Activated CD4-positive, alpha-beta T cell treated with anti-CD3 and anti-CD28 coated beads, Interleukin-2, amount 10 ng/mL, durations not matched to agents 7 days and 5 days (primary cell): ENCODE measurements around the gene EML3. TPM values are rescaled to one million over a fixed set of nuclear protein-coding genes. Genes with fewer than 3 reads are reported as not detected.

ENCODE experiments used
- CTCF ChIA-PET: fragments of 350-600 bp; sonication (Branson Sonifier 250); formaldehyde crosslinking; loops from one replicate; lab custom pipeline; 2021; ENCODE audit warnings: antibody characterized with exemption; lab: Charles Lee
- POLR2A ChIA-PET: fragments of 350-600 bp; sonication (Branson Sonifier 250); formaldehyde crosslinking; loops from one replicate; lab custom pipeline; 2021; ENCODE audit warnings: antibody characterized with exemption; lab: Charles Lee
- DNase-seq: peaks from one replicate; pipeline ENCODE4 v3.0.0-alpha.2; 2020
- H3K27ac Mint-ChIP-seq: one replicate; pipeline ENCODE4 v1.8.0; 2021; ENCODE audit warnings: mild to moderate bottlenecking, moderate library complexity, mixed read lengths
- H3K27me3 Mint-ChIP-seq: one replicate; pipeline ENCODE4 v1.8.0; 2021; ENCODE audit warnings: mixed read lengths
- H3K36me3 Mint-ChIP-seq: one replicate; pipeline ENCODE4 v1.8.0; 2021; ENCODE audit warnings: low read depth, mixed read lengths
- H3K4me1 Mint-ChIP-seq: one replicate; pipeline ENCODE4 v1.8.0; 2021; ENCODE audit warnings: mixed read lengths
- H3K4me3 Mint-ChIP-seq: one replicate; pipeline ENCODE4 v1.8.0; 2021; ENCODE audit warnings: mild to moderate bottlenecking, moderate library complexity, mixed read lengths
- H3K9me3 Mint-ChIP-seq: one replicate; pipeline ENCODE4 v1.8.0; 2021; ENCODE audit warnings: mixed read lengths
- total RNA-seq, 2 experiments: library from RNA; stranded (reverse); gene quantifications; one replicate each; pipeline ENCODE4 v1.2.3, GENCODE V29; 2021

The EML3 gene
- total RNA-seq, 2 experiments from 2014 or later, result 137 to 144 TPM

GRCh38 chr11:62603776-62604299, 8.7 kb downstream of the EML3 start:
- Mint-ChIP-seq H3K4me3 (peak overlapping the region; percentile 54), H3K36me3 (peaks cover 66% of the 10 kb centered on the region), H3K27me3 (no peaks in the 10 kb centered on the region), H3K4me1 (peaks cover 49% of the 10 kb centered on the region), H3K9me3 (no peaks in the 10 kb centered on the region), H3K27ac (peak overlapping the region; percentile 81)
- ChIA-PET CTCF (interaction anchor here (1.0 to 1.7 kb wide), 5 partner anchors 9 to 17 kb away, joined by 3 to 5 read pairs (median 4); partner anchors contain the start of genes EML3, ROM1 and TUT1), POLR2A (no interaction called here)
- no peak for DNase-seq

GRCh38 chr11:62603072-62603408, 9.5 kb downstream of the EML3 start:
- DNase-seq, result no peak
- ChIA-PET CTCF (interaction anchor here (1.0 to 2.4 kb wide), 3 partner anchors 10 to 62 kb away, joined by 3 to 7 read pairs (median 5); partner anchors contain the start of genes C11orf98, CSKMT, EML3 and ROM1), POLR2A (no interaction called here)
- Mint-ChIP-seq H3K36me3 (peaks cover 70% of the 10 kb centered on the region), H3K4me3 (peak overlapping the region; percentile 54), H3K27ac (peak overlapping the region; percentile 81), H3K4me1 (peaks cover 50% of the 10 kb centered on the region), H3K27me3 (no peaks in the 10 kb centered on the region), H3K9me3 (no peaks in the 10 kb centered on the region)

GRCh38 chr11:62602141-62603071, 10.2 kb downstream of the EML3 start:
- Mint-ChIP-seq H3K27ac (peak overlapping the region; percentile 95), H3K4me1 (peaks cover 50% of the 10 kb centered on the region), H3K9me3 (no peaks in the 10 kb centered on the region), H3K4me3 (peak overlapping the region; percentile 85), H3K36me3 (peaks cover 70% of the 10 kb centered on the region), H3K27me3 (no peaks in the 10 kb centered on the region)
- ChIA-PET POLR2A (interaction anchor here (0.6 to 1.9 kb wide), 7 partner anchors 11 to 279 kb away, joined by 3 to 18 read pairs (median 3); partner anchors contain the start of genes EEF1G, SLC3A2, TUT1 and UQCC3), CTCF (interaction anchor here (1.0 to 3.7 kb wide), 7 partner anchors 8 to 62 kb away, joined by 3 to 25 read pairs (median 6); partner anchors contain the start of genes C11orf98, CSKMT, EML3 and GANAB)
- peak; percentile 22 for DNase-seq

GRCh38 chr11:62601372-62602140, 11.0 kb downstream of the EML3 start, which contains the start of gene MTA2:
TSS of gene MTA2 (minus strand) at chr11:62601865. CDS start at chr11:62601450, 415 bp downstream.
- H3K9me3 Mint-ChIP-seq, result no peaks in the 10 kb centered on the region
- peaks cover 56% of the 10 kb centered on the region for H3K4me1 Mint-ChIP-seq
- CTCF ChIA-PET, result interaction anchor here (1.2 to 3.7 kb wide), 8 partner anchors 9 to 177 kb away, joined by 3 to 25 read pairs (median 5); partner anchors contain the start of genes C11orf98, CSKMT, GANAB and ROM1

GRCh38 chr11:62601122-62601371, 11.5 kb downstream of the EML3 start:
- DNase-seq, result peak; percentile 52
- CTCF ChIA-PET, result interaction anchor here (0.7 to 3.7 kb wide), 9 partner anchors 9 to 176 kb away, joined by 3 to 25 read pairs (median 4); partner anchors contain the start of genes C11orf98, CSKMT, GANAB and ROM1

More at GRCh38 chr11:62601372-62602140, 11.0 kb downstream of the EML3 start, which contains the start of gene MTA2:
- DNase-seq, result peak; percentile 99
- Mint-ChIP-seq H3K36me3 (peaks cover 72% of the 10 kb centered on the region), H3K4me3 (peak within 1 kb of the TSS; percentile 85), H3K27me3 (no peaks in the 10 kb centered on the region), H3K27ac (peak within 1 kb of the TSS; percentile 95)
- POLR2A ChIA-PET, result interaction anchor here (0.5 to 1.9 kb wide), 9 partner anchors 10 to 280 kb away, joined by 3 to 18 read pairs (median 3); partner anchors contain the start of genes C11orf98, CSKMT, EEF1G and SLC3A2

GRCh38 chr11:62600367-62601121, 12.0 kb downstream of the EML3 start:
- Mint-ChIP-seq H3K4me1 (peaks cover 57% of the 10 kb centered on the region), H3K27me3 (no peaks in the 10 kb centered on the region), H3K4me3 (peak overlapping the region; percentile 85), H3K27ac (peak overlapping the region; percentile 95), H3K36me3 (peaks cover 75% of the 10 kb centered on the region), H3K9me3 (no peaks in the 10 kb centered on the region)
- no peak for DNase-seq
- ChIA-PET POLR2A (interaction anchor here (0.6 to 1.9 kb wide), 2 partner anchors 9 to 71 kb away, joined by 3 to 18 read pairs; partner anchors contain the start of genes LBHD1, TUT1 and UQCC3), CTCF (interaction anchor here (0.7 to 3.7 kb wide), 8 partner anchors 8 to 176 kb away, joined by 3 to 25 read pairs (median 4); partner anchors contain the start of genes ROM1 and TUT1)

More at GRCh38 chr11:62601122-62601371, 11.5 kb downstream of the EML3 start:
- Mint-ChIP-seq H3K4me3 (peak overlapping the region; percentile 85), H3K4me1 (peaks cover 56% of the 10 kb centered on the region), H3K27me3 (no peaks in the 10 kb centered on the region), H3K36me3 (peaks cover 74% of the 10 kb centered on the region), H3K27ac (peak overlapping the region; percentile 95), H3K9me3 (no peaks in the 10 kb centered on the region)
- POLR2A ChIA-PET, result interaction anchor here (0.9 to 1.9 kb wide), 3 partner anchors 9 to 64 kb away, joined by 3 to 18 read pairs (median 6); partner anchors contain the start of genes C11orf98, CSKMT, EEF1G and TUT1

- no peak for DNase-seq
- Mint-ChIP-seq H3K4me1 (peaks cover 57% of the 10 kb centered on the region), H3K27me3 (no peaks in the 10 kb centered on the region), H3K9me3 (no peaks in the 10 kb centered on the region), H3K36me3 (peaks cover 77% of the 10 kb centered on the region), H3K27ac (peak overlapping the region; percentile 95), H3K4me3 (peak overlapping the region; percentile 85)
- ChIA-PET POLR2A (interaction anchor here (0.6 to 1.3 kb wide), 4 partner anchors 9 to 254 kb away, joined by 3 to 7 read pairs (median 3); partner anchors contain the start of genes C11orf98, CSKMT, LBHD1 and TUT1), CTCF (interaction anchor here (0.8 to 3.7 kb wide), 12 partner anchors 8 to 175 kb away, joined by 3 to 25 read pairs (median 4); partner anchors contain the start of genes LRRN4CL and TUT1)
These were observed 12.7 kb downstream of the EML3 start for GRCh38 chr11:62599901-62600300.

GRCh38 chr11:62599069-62599696, 13.4 kb downstream of the EML3 start:
- POLR2A ChIA-PET, result interaction anchor here (0.5 to 1.3 kb wide), 4 partner anchors 8 to 255 kb away, joined by 3 to 7 read pairs (median 4); partner anchors contain the start of genes C11orf98, CSKMT and TUT1
- Mint-ChIP-seq H3K36me3 (peaks cover 83% of the 10 kb centered on the region), H3K9me3 (no peaks in the 10 kb centered on the region), H3K27me3 (no peaks in the 10 kb centered on the region), H3K4me1 (peaks cover 60% of the 10 kb centered on the region), H3K4me3 (peak overlapping the region; percentile 85), H3K27ac (peak overlapping the region; percentile 95)
- CTCF ChIA-PET, result interaction anchor here (0.8 to 3.7 kb wide), 11 partner anchors 9 to 175 kb away, joined by 3 to 25 read pairs (median 3); partner anchors contain the start of genes C11orf98, CSKMT and LRRN4CL
- peak; percentile 99 for DNase-seq

- CTCF ChIA-PET, result interaction anchor here (0.6 to 4.5 kb wide), 5 partner anchors 16 to 144 kb away, joined by 3 to 25 read pairs (median 3); partner anchors contain the start of gene AHNAK
- Mint-ChIP-seq H3K4me1 (peaks cover 74% of the 10 kb centered on the region), H3K9me3 (no peaks in the 10 kb centered on the region), H3K4me3 (no peak overlapping the region), H3K27me3 (no peaks in the 10 kb centered on the region), H3K36me3 (peaks cover 73% of the 10 kb centered on the region), H3K27ac (peak overlapping the region; percentile 43)
- POLR2A ChIA-PET, result no interaction called here
- no peak for DNase-seq
These were observed 17.5 kb downstream of the EML3 start for GRCh38 chr11:62595124-62595523.

- POLR2A ChIA-PET, result interaction anchor here (0.6 kb wide), 2 partner anchors 29 to 758 kb away, joined by 3 to 4 read pairs; no protein-coding TSS in a partner anchor
- Mint-ChIP-seq H3K4me3 (peak overlapping the region; percentile 58), H3K4me1 (peaks cover 73% of the 10 kb centered on the region), H3K27ac (peak overlapping the region; percentile 87), H3K36me3 (peaks cover 63% of the 10 kb centered on the region), H3K9me3 (no peaks in the 10 kb centered on the region), H3K27me3 (no peaks in the 10 kb centered on the region)
- peak; percentile 90 for DNase-seq
- CTCF ChIA-PET, result interaction anchor here (0.6 to 4.5 kb wide), 17 partner anchors 8 to 288 kb away, joined by 3 to 25 read pairs (median 4); partner anchors contain the start of genes AHNAK, B3GAT3, EEF1G and MTA2
These were observed 19.0 kb downstream of the EML3 start for GRCh38 chr11:62593434-62594044.
